HG03025 (cell line): Measurements from ENCODE around the gene RBMS1.
"Not testable (repeated sequence)": the region's sequence is repeated elsewhere in the genome, so short reads cannot be mapped to it uniquely, and the experiment has no call there.

Experiments used
- ATAC-seq: cut with Tn5 transposase; IDR thresholded peaks from one replicate; pipeline ENCODE4 v1.9.1; 2021; ENCODE audit warnings: mild to moderate bottlenecking, moderate library complexity; ENCODE audit not compliant: unreplicated experiment, low FRiP score

The RBMS1 gene

GRCh38 chr2:160472839-160473251 lies 20.8 kb downstream of the RBMS1 start:
- ATAC-seq: no peak

DNA sequence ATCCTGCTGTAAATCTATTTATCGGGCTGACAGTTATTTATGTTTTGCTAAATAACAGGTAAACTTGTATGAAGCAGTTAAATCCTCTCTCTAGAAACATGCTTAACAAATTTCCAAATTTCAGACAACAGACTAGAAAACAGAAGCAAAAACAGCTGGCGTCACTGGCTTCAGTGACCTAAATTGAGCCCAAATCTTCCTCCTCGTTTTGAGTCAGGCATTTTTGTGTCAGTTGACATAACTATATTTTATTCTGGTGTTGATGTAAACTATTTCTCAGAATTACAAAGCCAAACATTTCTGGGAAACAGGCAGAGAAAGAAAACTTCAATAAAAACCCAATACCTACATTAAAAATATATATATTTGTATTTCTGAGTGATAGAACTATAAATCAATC lies 21.7 kb downstream of the RBMS1 start:
- no peak for ATAC-seq

GRCh38 chr2:160469621-160470204 lies 23.9 kb downstream of the RBMS1 start:
- no peak for ATAC-seq

- no peak for ATAC-seq
Observed at GRCh38 chr2:160469164-160469563, 24.4 kb downstream of the RBMS1 start.

GRCh38 chr2:160467086-160467485 lies 26.5 kb downstream of the RBMS1 start:
- no peak for ATAC-seq

GRCh38 chr2:160465406-160465805 lies 28.2 kb downstream of the RBMS1 start:
- no peak for ATAC-seq

- ATAC-seq: no peak
Observed at GRCh38 chr2:160465002-160465401, 28.6 kb downstream of the RBMS1 start.

DNA sequence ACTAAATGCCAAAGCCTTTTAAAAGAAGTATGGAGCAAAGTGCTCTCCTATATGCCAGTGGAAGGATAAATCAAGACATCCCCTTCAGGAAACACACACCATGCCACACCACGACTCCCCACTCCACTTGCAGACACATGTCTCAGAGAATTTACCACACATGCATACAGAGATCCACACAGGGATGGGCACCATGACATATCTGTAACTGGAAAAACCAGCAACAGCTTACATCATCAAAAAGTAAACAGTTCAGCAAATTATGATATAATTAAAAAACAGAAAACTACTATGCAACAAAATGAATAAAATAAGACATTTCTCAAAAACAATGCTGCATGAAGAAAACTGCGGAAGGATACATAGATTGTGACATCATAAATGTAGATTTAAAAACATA lies 29.6 kb downstream of the RBMS1 start:
- ATAC-seq: no peak

GRCh38 chr2:160463245-160463644 lies 30.4 kb downstream of the RBMS1 start:
- no peak for ATAC-seq

DNA sequence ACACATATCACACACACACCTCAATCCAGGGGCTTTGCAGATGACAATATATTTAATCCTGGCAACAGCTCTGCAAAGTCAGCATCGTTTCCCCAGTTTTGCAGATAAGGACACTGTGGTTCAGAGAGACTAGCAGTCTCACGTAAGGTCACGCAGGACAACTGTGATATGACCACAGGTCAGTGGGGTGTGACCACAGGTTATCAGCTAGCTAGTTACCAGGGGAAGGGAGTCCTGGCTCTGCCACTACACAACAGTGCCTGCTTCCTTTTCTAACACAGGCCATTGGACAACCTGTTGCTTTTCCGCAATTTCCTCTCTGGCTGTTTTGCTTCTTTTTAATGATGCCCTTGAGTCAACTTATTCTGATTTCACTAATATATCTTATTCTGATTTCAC lies 33.3 kb downstream of the RBMS1 start:
- ATAC-seq: no peak

- no peak for ATAC-seq
Observed at GRCh38 chr2:160459538-160460332, 33.9 kb downstream of the RBMS1 start.

DNA sequence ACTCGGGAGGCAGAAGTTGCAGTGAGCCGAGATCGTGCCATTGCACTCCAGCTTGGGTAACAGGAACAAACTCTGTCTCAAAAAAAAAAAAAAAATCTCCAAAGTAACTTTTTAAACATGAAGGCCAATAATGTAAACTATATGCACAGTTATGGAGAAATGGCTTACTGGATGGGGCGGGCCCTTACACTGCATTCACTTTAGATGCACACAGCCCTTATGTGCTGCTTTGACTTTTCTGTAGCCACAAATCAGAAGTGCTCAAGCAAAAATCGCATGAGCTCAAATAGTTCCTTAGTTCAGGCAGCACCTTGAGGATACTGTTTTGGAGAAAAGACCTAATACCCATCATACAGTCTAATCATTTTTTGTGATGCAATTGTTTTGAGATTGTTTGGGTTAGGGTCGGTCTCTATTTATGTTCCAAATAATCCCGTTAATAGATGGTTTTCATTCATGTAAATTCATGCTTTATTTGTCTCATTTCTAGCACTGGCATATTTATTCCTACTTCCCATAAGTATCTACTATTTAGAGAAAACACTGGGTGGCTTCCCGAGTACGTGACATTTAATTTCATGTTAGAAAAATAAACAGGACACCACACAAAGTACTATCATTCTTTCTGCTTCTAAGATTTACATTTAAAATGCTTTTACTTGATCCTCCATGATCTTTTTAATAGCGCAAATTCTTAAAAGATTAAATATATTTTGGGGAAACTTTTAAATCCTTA lies 34.7 kb downstream of the RBMS1 start:
- no peak for ATAC-seq

- no peak for ATAC-seq
Observed at GRCh38 chr2:160457588-160457987, 36.0 kb downstream of the RBMS1 start.

GRCh38 chr2:160454070-160454797 lies 39.4 kb downstream of the RBMS1 start:
- ATAC-seq: no peak

- ATAC-seq: no peak
Observed at GRCh38 chr2:160453111-160453820, 40.3 kb downstream of the RBMS1 start.

- no peak for ATAC-seq
Observed at GRCh38 chr2:160450486-160450885, 43.1 kb downstream of the RBMS1 start.

GRCh38 chr2:160448821-160449220 lies 44.8 kb downstream of the RBMS1 start:
- ATAC-seq: not testable (repeated sequence)

GRCh38 chr2:160445673-160446072 lies 47.9 kb downstream of the RBMS1 start:
- no peak for ATAC-seq

DNA sequence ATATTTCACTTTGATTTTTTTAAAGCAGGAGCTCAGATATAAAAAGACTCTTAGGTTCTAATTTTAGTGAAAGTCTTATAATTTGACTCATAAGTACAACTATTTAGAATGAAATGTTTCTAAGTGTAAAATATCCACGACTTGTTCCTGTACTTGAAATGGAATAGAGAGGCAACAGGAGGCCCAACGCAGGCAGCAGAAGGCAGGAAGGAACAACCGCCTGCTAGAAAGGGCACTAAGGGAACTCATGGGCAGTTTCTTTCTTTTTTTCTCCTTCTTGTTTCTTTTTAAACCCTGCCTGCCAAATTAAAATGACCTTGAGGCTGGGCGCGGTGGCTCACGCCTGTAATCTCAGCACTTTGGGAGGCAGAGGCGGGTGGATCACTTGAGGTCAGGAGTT lies 51.0 kb downstream of the RBMS1 start:
- ATAC-seq: no peak

DNA sequence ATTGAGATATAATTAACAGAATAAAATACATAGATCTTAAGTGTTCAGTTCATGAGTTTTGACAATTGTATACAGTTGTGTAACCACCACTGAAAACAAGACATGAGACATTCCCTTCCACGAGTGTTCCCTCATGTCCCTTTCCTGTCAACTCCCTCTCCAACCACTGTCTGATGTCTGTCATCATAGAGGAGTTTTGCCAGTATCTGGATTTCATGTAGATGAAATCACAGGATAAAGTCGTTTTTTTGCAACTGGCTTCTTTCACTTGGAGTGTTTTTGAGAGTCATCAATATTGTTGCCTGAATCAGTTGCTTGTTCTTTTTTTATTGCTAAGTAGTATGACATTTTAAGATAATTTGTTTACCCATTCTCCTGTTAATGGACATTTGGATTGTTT lies 52.7 kb downstream of the RBMS1 start:
- ATAC-seq: no peak
